ENCODE measurements around the gene MSTN. TPM values are rescaled to one million over a fixed set of nuclear protein-coding genes. Genes with fewer than 3 reads are reported as not detected.

Gene MSTN
- total RNA-seq, 1 experiment from 2014 or later: not detected

DNA sequence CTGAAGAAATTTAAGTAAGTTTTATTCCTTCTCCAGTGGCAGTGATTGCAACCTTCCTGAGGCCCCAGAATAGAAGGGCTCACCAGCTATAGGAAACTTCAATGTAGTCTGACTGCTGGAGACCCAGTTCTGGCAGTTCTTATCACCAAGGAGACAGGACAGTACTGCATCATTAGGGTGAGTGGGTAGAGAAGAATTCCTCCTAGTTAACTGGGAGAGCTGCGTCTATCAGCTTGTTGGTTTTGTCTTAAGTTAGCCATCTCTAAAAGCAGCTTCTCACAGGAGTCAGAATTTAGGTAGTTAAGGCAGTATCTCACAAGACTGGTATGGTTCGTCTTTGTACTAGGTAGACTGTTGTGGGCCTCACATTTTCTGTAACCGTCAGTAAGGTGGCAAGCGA is 3.3 kb upstream of the MSTN start:
- H3K79me2 ChIP-seq (ENCODE audit: insufficient read depth, low read length): no peaks in the 10 kb centered on the region
- WGBS (ENCODE audit: extremely low coverage, insufficient read length, low lambda C conversion rate): no CpG with 5 or more reads among the region's 4 CpGs
- no peaks in the 10 kb centered on the region for H4K20me1 ChIP-seq (ENCODE audit: control insufficient read depth, insufficient read depth, insufficient read length)
- no peaks in the 10 kb centered on the region for H3K79me1 ChIP-seq (ENCODE audit: insufficient read depth, low read depth, low read length, poor library complexity, severe bottlenecking)
- H3K4ac ChIP-seq (ENCODE audit: low read depth, low read length): no peak overlapping the region
- H3K56ac ChIP-seq (ENCODE audit: insufficient read length, low read depth, low read length): no peak overlapping the region
- no peak overlapping the region for H3K27ac ChIP-seq (ENCODE audit: insufficient read length, low read depth, low read length)
- H3K23ac ChIP-seq (ENCODE audit: insufficient read length, low read depth, low read length): no peak overlapping the region
- no peak overlapping the region for H2AFZ ChIP-seq (ENCODE audit: low read length)
- no peak overlapping the region for H4K91ac ChIP-seq (ENCODE audit: insufficient read length, low read depth, low read length)
- H2BK20ac ChIP-seq (ENCODE audit: low read depth, low read length, poor library complexity, severe bottlenecking): no peak overlapping the region
- H3K4me2 ChIP-seq (ENCODE audit: insufficient read depth, insufficient read length, low read length): no peak overlapping the region
- H4K8ac ChIP-seq (replicated peaks; ENCODE audit: insufficient read length, low read depth, low read length): no peak overlapping the region
- Mint-ChIP-seq H3K9me3 (no peaks in the 10 kb centered on the region), H3K27ac (no peak overlapping the region), H3K27me3 (ENCODE audit: low read depth) (no peaks in the 10 kb centered on the region; the same call in 1 of the 2 replicates), H3K36me3 (ENCODE audit: insufficient read depth in 1 of 3, low read depth in 3 of 3) (no peaks in the 10 kb centered on the region), H3K4me1 (no peaks in the 10 kb centered on the region), H3K4me3 (no peak overlapping the region)
- H2BK15ac ChIP-seq (ENCODE audit: low read depth, low read length): no peak overlapping the region
- H3K18ac ChIP-seq (ENCODE audit: insufficient read length, low read depth, low read length): no peak overlapping the region
- no peaks in the 10 kb centered on the region for H3K4me1 ChIP-seq (ENCODE audit: insufficient read depth, low read length)
- H3K14ac ChIP-seq (ENCODE audit: insufficient read depth, low read length): no peak overlapping the region
- H3K23me2 ChIP-seq (ENCODE audit: insufficient read length, low read depth, low read length, poor library complexity, severe bottlenecking): no peaks in the 10 kb centered on the region
- no peaks in the 10 kb centered on the region for H3K27me3 ChIP-seq (ENCODE audit: insufficient read depth, low read length)
- no peak overlapping the region for H4K5ac ChIP-seq (ENCODE audit: insufficient read length, low read depth, low read length)
- H2AK5ac ChIP-seq (ENCODE audit: insufficient read length, low read length): no peak overlapping the region
- no peak overlapping the region for H2BK5ac ChIP-seq (ENCODE audit: insufficient read length, low read length)
- no peak overlapping the region for H3T11ph ChIP-seq (ENCODE audit: low read length)
- no peak for DNase-seq
- H3K9me3 ChIP-seq (ENCODE audit: control insufficient read depth, low read depth, low read length): no peaks in the 10 kb centered on the region
- H2BK12ac ChIP-seq (ENCODE audit: insufficient read length, low read depth, low read length): no peak overlapping the region
- H3K9ac ChIP-seq (ENCODE audit: extremely low read depth, insufficient read length, low read length): no peak overlapping the region
- TF ChIP-seq CTCF (conservative IDR thresholded peaks at IDR 0.05): no peak
- no peak overlapping the region for H2BK120ac ChIP-seq (ENCODE audit: low read depth, low read length, poor library complexity, severe bottlenecking)
